Left ventricle myocardium inferior (tissue), 1 donor: ENCODE results near the gene UBL4B. TPM values are rescaled to one million over a fixed set of nuclear protein-coding genes. Genes with fewer than 3 reads are reported as not detected.

Source experiments
- DNase-seq: peaks from one replicate; pipeline ENCODE4 v3.0.0-alpha.2; 2020
- H3K27ac ChIP-seq: fragments of 200-600 bp; replicated peaks from 2 replicates; pipeline ENCODE4 v1.8.0; 2021
- H3K27me3 ChIP-seq: fragments of 200-600 bp; 2 replicates; pipeline ENCODE4 v1.8.0; 2021; ENCODE audit warnings: low read depth
- H3K36me3 ChIP-seq: fragments of 200-600 bp; 2 replicates; pipeline ENCODE4 v1.8.0; 2021
- H3K4me1 ChIP-seq: fragments of 200-600 bp; 2 replicates; pipeline ENCODE4 v1.8.0; 2021
- H3K4me3 ChIP-seq: fragments of 200-600 bp; 2 replicates; pipeline ENCODE4 v1.8.0; 2021; ENCODE audit warnings: mild to moderate bottlenecking, moderate library complexity
- H3K9me3 ChIP-seq: fragments of 200-600 bp; replicated peaks from 2 replicates; pipeline ENCODE4 v1.8.0; 2021
- CTCF ChIP-seq: fragments of 200-600 bp; IDR thresholded peaks from 2 replicates; pipeline ENCODE4 v1.8.0; 2021; ENCODE audit warnings: antibody characterized with exemption, mild to moderate bottlenecking, borderline replicate concordance
- intact Hi-C: fragments of 100-400 bp; cut with micrococcal nuclease; formaldehyde crosslinking; loops from one replicate; pipeline ENCODE4 v1.11.0; 2022
- total RNA-seq: library from RNA; stranded (reverse); fragmentation: NEBNext Ultra II Directional; extraction: Animal tissue kit (Norgen Biotek cat#: 25700); gene quantifications from one replicate; pipeline ENCODE4 v1.2.1, GENCODE V29; 2021
- donor health status: DM: no; HTN: yes; CAD: no; lungs with severe emphysema.

UBL4B gene
- total RNA-seq, 1 donor from 2014 or later: not detected

GRCh38 chr1:110092991-110093390 is 19.3 kb upstream of the UBL4B start:
- Histone ChIP-seq H3K4me1 (peaks cover 7% of the 10 kb centered on the region), H3K36me3 (no peaks in the 10 kb centered on the region), H3K4me3 (no peak overlapping the region), H3K27me3 (peaks cover 67% of the 10 kb centered on the region), H3K9me3 (no peaks in the 10 kb centered on the region), H3K27ac (no peak overlapping the region)
- intact Hi-C loops: no loop called here
- no peak for TF ChIP-seq CTCF
- no peak for DNase-seq

GRCh38 chr1:110094931-110095654 is 17.1 kb upstream of the UBL4B start:
- Histone ChIP-seq H3K27ac (no peak overlapping the region), H3K27me3 (peaks cover 52% of the 10 kb centered on the region), H3K9me3 (no peaks in the 10 kb centered on the region), H3K4me1 (no peaks in the 10 kb centered on the region), H3K4me3 (no peak overlapping the region), H3K36me3 (no peaks in the 10 kb centered on the region)
- no peak for DNase-seq
- intact Hi-C loops: no loop called here
- no peak for TF ChIP-seq CTCF

- intact Hi-C loops: no loop called here
- Histone ChIP-seq H3K4me3 (no peak overlapping the region), H3K36me3 (no peaks in the 10 kb centered on the region), H3K4me1 (peaks cover 8% of the 10 kb centered on the region), H3K27me3 (peaks cover 48% of the 10 kb centered on the region), H3K9me3 (no peaks in the 10 kb centered on the region), H3K27ac (no peak overlapping the region)
- DNase-seq: no peak
- TF ChIP-seq CTCF: no peak
Measured at GRCh38 chr1:110097507-110098221, 14.6 kb upstream of the UBL4B start.

GRCh38 chr1:110098222-110099026 is 13.8 kb upstream of the UBL4B start:
- Histone ChIP-seq H3K4me1 (peaks cover 8% of the 10 kb centered on the region), H3K36me3 (no peaks in the 10 kb centered on the region), H3K9me3 (no peaks in the 10 kb centered on the region), H3K27me3 (peaks cover 48% of the 10 kb centered on the region), H3K27ac (no peak overlapping the region), H3K4me3 (no peak overlapping the region)
- intact Hi-C loops: no loop called here
- no peak for DNase-seq
- no peak for TF ChIP-seq CTCF

- H3K9me3 ChIP-seq: no peaks in the 10 kb centered on the region
- H3K4me3 ChIP-seq: no peak overlapping the region
- no peak overlapping the region for H3K27ac ChIP-seq
- peaks cover 31% of the 10 kb centered on the region for H3K27me3 ChIP-seq
- peaks cover 8% of the 10 kb centered on the region for H3K4me1 ChIP-seq
- intact Hi-C loops: no loop called here
- H3K36me3 ChIP-seq: no peaks in the 10 kb centered on the region
- DNase-seq: no peak
- TF ChIP-seq CTCF: no peak
Measured at GRCh38 chr1:110100335-110100734, 11.9 kb upstream of the UBL4B start.
